SK-N-MC (cell line): ENCODE data around the gene AFTPH.

Experiments used
- EZH2 ChIP-seq: fragments of 200-600 bp; sonication (generic); IDR thresholded peaks from one replicate; pipeline ENCODE4 v1.6.1; 2017; ENCODE audit warnings: antibody characterized with exemption
- FOXP2 ChIP-seq: optimal IDR thresholded peaks from 2 replicates; pipeline ENCODE3; 2011; ENCODE audit warnings: mild to moderate bottlenecking, moderate library complexity; ENCODE audit not compliant: insufficient read depth; ENCODE audit errors: extremely low read length, control extremely low read depth
- POLR2AphosphoS5 ChIP-seq: IDR thresholded peaks from 2 replicates; pipeline ENCODE4 v1.6.1; 2012; ENCODE audit warnings: mild to moderate bottlenecking, low read depth, low read length, borderline replicate concordance

DNA sequence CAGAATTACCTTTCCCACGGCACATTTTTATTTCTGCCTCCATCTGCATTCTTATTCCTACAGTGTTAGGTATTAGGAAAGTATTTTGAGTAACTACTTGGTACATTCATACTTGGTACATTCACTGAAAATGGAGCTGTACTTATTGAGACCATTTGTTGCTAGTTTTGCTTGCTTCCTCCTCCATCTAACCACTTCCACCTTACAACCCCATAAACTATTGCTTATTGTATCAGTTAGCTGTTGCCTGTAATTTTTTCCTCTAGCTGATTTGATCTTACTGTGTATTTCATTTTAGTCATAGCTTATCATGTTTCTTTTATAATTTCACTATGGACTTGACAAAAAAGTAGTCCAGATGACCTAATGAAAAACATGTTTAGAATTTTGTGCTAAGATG, 50.7 kb downstream of the AFTPH start:
- no peak for TF ChIP-seq POLR2AphosphoS5
- TF ChIP-seq EZH2 = no peak
- no peak for TF ChIP-seq FOXP2
